Mononuclear cell (primary cell): ENCODE data around the gene PUM1. TPM values are rescaled to one million over a fixed set of nuclear protein-coding genes. Genes with fewer than 3 reads are reported as not detected.
"Not testable (repeated sequence)": the region's sequence is repeated elsewhere in the genome, so short reads cannot be mapped to it uniquely, and the experiment has no call there.

Experiments used
- H3K27me3 ChIP-seq: 2 replicates; pipeline ENCODE4 v1.6.0; 2011; ENCODE audit warnings: low read length, control low read depth; ENCODE audit not compliant: insufficient read depth
- H3K4me1 ChIP-seq: 2 replicates; pipeline ENCODE4 v1.5.1; 2011; ENCODE audit warnings: mild to moderate bottlenecking, low read length, control low read depth; ENCODE audit not compliant: insufficient read depth
- H3K4me3 ChIP-seq: 2 replicates; pipeline ENCODE4 v1.5.1; 2011; ENCODE audit warnings: mild to moderate bottlenecking, low read length, moderate library complexity
- H3K9me3 ChIP-seq: 2 replicates; pipeline ENCODE4 v1.5.1; 2011; ENCODE audit warnings: low read depth, mild to moderate bottlenecking, control low read depth, low read length
- total RNA-seq: library from RNA; depleted of rRNA; stranded (reverse); fragments of >200 nt; gene quantifications from one replicate; pipeline ENCODE4 v1.2.3, GENCODE V29; 2012

Gene PUM1
- total RNA-seq, 1 donor, result 154 TPM

DNA sequence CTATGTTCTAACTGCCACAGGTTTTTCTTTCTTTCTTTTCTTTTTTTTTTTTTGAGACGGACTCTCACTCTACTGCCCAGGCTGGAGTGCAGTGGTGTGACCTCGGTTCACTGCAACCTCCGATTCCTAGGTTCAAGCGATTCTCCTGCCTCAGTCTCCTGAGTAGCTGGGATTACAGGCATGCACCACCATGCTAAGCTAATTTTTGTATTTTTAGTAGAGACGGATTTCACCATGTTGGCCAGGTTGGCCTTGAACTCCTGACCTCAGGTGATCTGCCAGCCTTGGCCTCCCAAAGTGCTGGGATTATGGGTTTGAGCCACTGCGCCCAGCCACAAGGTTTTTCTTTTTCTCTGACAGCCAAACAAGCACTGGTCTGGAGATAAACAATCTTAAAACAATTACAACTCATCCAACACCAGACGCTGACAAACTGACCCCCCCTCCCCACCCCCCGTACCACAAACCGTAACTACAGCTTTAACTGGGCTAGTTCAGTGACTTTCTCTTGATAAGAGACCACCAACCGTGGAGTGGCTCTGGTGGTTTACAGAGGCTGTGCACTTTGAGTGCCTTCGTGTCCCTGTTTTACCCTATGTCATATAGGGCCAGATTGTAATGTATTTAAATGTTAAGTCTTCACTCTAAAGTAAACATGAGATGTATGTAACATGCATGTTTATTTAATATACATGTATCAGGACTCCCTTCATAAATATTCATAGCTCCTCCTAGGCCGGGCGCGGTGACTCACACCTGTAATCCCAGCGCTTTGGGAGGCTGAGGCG, 19.5 kb upstream of the PUM1 start:
- Histone ChIP-seq H3K9me3 (no peaks in the 10 kb centered on the region), H3K4me1 (no peaks in the 10 kb centered on the region), H3K27me3 (no peaks in the 10 kb centered on the region), H3K4me3 (no peak overlapping the region)

DNA sequence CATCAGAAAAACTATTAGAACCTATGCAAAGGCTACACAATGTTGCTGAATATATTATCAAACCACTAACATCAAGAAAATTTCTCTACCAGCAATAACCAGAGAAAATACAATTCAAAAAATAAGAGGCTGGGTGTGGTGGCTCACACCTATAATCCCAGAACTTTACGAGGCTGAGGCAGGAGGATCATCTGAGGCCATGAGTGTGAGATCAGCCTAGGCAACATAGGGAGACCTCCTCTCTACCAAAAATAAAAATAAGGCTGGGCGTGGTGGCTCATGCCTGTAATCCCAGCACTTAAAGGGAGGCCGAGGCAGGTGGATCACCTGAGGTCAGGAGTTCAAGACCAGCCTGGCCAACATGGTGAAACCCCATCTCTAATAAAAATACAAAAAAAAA, 16.9 kb upstream of the PUM1 start:
- Histone ChIP-seq H3K9me3 (no peaks in the 10 kb centered on the region), H3K4me1 (no peaks in the 10 kb centered on the region), H3K27me3 (no peaks in the 10 kb centered on the region), H3K4me3 (no peak overlapping the region)

DNA sequence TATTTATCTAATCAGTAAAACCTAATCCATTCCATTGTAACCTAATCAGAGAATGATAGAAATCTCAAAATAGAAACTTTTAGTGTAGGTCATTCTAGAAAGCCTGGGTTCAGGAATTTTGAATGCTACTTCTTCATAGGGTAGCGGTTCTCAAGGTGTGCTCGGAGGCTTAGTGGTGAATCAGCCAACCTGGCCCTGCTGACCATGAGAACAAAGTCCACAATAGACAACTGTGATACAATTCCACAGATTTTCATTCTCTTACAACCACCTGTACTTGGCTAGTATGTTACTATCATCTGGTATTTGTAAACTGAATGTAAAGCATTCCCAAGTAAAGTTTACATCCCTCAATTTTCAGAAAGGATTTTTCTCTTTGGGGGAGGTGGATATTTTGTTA, 7.5 kb upstream of the PUM1 start:
- Histone ChIP-seq H3K27me3 (no peaks in the 10 kb centered on the region), H3K9me3 (no peaks in the 10 kb centered on the region), H3K4me3 (no peak overlapping the region), H3K4me1 (no peaks in the 10 kb centered on the region)

DNA sequence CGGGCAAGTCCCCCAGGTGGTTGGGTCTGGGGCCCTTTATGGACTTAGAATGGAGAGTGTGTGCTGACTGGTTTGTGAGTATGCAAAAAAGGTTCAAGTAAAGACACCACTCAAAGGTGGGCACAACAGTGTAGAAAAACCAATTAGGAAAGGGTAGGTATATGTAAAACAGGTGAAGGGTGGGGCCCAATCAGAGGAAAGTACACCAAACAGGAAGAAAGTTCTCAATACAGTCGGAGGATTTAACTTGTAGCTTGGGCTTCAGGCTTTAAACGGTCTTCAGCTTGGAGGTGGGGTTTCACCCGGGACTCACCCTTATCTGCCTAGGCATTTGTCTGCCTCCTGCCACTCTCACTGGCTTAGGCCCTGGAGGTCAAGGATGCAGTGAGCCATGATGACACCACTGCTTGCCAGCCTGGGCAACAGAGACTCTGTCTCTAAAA, 6.8 kb upstream of the PUM1 start:
- Histone ChIP-seq H3K4me3 (no peak overlapping the region), H3K9me3 (no peaks in the 10 kb centered on the region), H3K27me3 (no peaks in the 10 kb centered on the region), H3K4me1 (no peaks in the 10 kb centered on the region)

DNA sequence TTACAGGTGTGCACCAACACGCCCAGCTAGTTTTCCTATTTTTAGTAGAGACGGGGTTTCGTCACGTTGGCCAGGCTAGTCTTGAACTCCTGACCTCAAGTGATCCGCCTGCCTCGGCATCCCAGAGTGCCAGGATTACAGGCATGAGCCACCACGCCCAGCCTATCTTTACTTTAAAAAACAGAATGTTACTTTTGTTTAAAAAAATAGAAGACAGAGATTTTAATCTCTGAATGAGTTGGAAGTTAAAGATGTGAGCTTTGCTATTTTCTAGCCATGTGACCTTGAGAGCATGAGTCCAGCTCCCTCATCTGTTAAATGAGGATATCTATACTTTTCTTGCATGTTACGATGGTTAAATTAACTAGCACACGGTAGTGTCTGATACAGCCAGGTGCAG, 3.9 kb upstream of the PUM1 start:
- Histone ChIP-seq H3K4me1 (no peaks in the 10 kb centered on the region), H3K4me3 (no peak overlapping the region), H3K27me3 (no peaks in the 10 kb centered on the region), H3K9me3 (no peaks in the 10 kb centered on the region)

DNA sequence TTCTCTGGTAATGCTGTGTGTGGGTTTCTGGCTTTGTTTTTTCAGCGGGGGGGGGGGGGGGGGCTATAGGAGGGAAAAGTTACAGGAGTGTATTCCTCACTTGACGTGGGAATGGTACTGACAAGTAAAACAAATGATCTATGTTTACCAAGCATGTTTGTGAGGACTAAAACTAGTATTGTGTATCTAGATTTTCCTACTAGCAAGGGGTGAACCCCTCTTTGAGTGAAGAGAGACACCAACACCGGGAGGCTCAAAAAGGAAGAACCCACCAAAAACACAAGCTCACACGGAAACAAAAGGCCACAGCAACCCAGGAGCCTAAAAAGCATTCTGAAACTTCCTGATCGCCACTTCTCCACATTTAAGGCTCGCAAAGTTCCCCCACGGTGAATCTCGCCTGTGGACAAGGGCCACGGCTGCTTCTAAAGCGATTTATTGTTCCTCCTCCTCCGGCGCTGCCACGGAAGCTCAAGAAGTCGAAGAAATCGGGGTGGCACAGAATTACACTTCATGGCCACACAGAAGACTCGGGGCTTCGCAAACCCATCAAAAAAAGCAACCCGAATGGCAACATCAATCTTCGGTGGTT, 703 bp downstream of the PUM1 start:
- Histone ChIP-seq H3K4me3 (peak overlapping the region; percentile 97), H3K9me3 (no peaks in the 10 kb centered on the region), H3K4me1 (peaks cover 24% of the 10 kb centered on the region), H3K27me3 (no peaks in the 10 kb centered on the region)

DNA sequence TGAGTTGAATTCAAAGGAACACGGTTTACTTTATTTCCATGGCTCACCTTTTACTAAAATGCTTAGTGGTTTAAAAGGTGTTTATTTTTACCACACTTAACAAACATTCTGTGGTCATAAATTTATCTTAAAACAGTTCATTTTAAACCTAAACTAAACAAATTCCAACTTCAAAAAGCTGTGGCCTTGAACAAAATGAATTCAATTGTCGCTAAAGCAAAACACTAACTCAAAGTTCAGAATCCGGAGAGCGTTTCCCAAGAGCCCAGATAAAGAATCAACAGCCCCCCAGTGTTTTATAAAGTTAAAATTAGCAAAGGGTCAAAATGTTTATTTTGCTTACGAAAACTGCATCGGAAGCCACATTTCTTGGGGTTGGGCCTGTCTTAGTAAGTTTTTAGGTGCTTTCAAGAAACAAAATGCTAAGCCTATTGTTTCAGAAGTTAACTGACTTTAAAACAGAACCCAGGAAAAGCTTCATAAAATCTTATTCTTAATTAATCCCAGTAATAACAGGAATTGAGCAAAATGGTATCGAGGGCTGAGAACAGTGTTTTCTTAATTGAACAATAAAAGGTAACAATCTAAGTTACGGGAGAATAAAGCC, 1.3 kb downstream of the PUM1 start:
- H3K4me1 ChIP-seq, result peaks cover 26% of the 10 kb centered on the region
- H3K9me3 ChIP-seq, result no peaks in the 10 kb centered on the region
- H3K4me3 ChIP-seq, result peak overlapping the region; percentile 97
- H3K27me3 ChIP-seq, result no peaks in the 10 kb centered on the region

DNA sequence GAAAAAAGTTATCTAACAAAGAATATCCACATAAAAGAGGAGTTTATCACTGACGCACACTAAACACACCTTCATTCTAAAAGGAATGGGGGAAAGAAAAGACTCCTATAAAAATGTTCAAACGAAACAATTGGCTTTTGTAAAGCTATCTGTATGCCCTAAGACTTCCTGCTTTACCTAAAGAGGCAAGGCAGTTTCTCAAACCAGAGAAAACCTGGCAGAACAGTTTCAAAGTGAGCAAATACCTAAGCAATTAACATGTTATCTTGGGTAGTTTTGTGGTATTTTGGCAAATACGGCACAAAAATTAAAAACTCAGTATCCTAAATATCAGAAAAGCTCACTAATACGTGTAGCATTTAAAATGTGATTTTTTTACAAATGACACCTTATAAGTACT, 1.9 kb downstream of the PUM1 start:
- H3K4me3 ChIP-seq, result peak overlapping the region; percentile 97
- H3K9me3 ChIP-seq, result no peaks in the 10 kb centered on the region
- peaks cover 30% of the 10 kb centered on the region for H3K4me1 ChIP-seq
- no peaks in the 10 kb centered on the region for H3K27me3 ChIP-seq

DNA sequence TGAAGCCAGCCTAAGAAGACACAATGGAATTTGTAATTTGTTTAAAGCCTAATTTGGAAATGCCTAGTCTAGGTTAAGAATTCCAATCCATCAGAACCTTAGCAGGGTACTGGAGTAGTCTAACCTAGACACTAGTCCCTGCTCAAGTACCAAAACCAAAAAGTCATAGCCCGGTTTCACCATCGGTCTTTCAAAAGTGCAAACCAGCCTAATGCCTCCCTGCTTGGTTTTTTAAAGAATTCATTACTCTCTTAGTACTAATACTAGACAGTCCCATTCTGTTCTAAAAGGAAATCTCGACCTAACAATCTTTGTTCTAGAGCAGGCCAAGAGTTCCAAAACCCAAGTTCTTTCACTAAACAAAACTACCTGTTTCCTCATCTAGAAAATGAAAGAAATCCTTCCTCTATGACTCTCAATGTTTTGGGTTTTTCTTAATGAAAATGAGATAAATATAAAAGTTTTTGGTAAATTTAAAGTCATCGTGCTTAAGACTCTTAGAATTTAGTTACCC, 2.6 kb downstream of the PUM1 start:
- Histone ChIP-seq H3K4me1 (peaks cover 35% of the 10 kb centered on the region), H3K4me3 (no peak overlapping the region), H3K27me3 (no peaks in the 10 kb centered on the region), H3K9me3 (no peaks in the 10 kb centered on the region)

DNA sequence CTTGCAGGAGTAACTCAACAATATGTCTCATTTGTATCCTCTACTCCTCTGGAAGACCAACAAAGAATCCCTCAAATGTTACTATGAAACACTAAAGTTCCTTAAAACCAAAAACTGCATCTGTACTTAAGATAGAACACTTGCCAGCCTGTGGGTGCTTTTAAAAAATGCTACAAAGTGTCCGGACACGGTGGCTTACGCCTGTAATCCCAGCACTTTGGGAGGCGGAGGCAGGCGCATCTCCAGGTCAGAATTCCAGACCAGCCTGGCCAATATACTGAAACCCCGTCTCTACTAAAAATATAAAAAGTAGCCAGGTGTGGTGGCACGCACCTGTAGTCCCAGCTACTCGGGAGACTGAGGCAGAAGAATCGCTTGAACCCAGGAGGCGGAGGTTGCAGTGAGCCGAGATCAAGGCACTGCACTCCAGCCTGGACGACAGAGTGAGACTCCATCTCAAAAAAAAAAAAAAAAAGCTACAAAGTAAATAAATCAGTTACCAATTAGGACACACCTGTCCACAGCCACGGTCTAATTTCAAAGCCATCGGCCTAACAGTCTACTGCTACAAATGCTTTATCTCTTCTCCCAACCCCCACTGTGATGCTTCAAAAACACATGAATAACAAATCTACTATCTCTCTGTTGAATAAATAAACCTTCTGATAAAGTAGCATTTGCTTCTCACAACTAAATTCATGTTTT, 3.2 kb downstream of the PUM1 start:
- not testable (repeated sequence) for H3K9me3 ChIP-seq, H3K4me3 ChIP-seq, H3K27me3 ChIP-seq
- peaks cover 37% of the 10 kb centered on the region for H3K4me1 ChIP-seq

DNA sequence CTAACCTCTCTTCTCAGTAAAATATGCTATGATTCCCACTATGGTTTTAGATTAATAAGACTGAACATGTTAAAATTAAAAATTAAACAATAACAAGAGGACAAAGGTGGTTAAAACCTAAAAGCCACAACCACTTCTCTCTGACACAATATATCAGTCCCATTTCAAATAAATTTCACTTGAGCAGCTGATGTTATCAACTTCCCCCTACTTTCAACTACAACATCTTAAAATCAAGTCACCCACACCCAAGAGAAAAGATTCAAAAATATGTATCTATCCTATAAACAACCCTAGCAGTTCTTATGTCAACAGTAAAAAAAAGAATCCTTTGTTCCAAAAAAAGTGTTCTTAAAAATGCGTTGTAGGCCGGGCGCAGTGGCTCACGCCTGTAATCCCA, 7.5 kb downstream of the PUM1 start:
- Histone ChIP-seq H3K27me3 (no peaks in the 10 kb centered on the region), H3K4me3 (no peak overlapping the region), H3K9me3 (no peaks in the 10 kb centered on the region), H3K4me1 (peaks cover 53% of the 10 kb centered on the region)

DNA sequence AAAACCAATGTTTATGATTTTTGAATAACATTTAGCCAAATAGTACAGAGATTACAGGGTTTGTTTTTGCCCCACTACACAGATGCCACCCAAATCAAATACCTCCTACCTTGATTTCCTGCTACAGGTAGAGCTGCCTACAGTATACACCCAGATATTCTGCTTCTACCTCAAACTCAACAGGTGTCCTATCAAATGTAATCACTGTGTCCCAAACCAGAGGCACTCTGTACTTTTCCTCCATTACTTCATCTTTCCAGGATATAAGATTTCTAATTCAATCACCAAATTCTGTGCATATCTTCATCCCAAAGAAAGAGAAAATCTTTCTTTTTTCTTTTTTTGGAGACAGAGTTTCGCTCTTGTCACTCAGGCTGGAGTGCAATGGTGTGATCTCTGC, 9.6 kb downstream of the PUM1 start:
- peaks cover 37% of the 10 kb centered on the region for H3K4me1 ChIP-seq
- no peak overlapping the region for H3K4me3 ChIP-seq
- H3K9me3 ChIP-seq, result no peaks in the 10 kb centered on the region
- no peaks in the 10 kb centered on the region for H3K27me3 ChIP-seq

DNA sequence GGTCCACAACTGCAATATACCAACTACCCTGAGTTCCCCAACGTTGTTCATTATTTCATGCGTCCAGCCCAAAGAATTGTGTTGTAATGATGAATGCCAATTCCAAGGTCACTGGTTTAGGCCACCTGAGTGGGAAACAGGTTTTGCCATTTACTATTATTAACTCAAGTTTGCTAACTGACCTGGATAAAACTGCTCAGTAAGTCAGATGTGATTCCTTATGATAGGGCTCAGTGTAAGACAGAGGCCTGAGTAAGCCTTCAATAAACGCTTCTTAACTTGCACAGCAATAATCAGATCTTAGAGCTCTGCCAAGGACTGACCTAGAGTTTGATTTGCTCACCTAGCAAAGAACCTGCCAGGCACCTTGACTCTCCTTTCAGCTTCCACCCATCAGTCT, 10.0 kb downstream of the PUM1 start:
- H3K27me3 ChIP-seq, result no peaks in the 10 kb centered on the region
- no peaks in the 10 kb centered on the region for H3K9me3 ChIP-seq
- no peak overlapping the region for H3K4me3 ChIP-seq
- H3K4me1 ChIP-seq, result peaks cover 37% of the 10 kb centered on the region

DNA sequence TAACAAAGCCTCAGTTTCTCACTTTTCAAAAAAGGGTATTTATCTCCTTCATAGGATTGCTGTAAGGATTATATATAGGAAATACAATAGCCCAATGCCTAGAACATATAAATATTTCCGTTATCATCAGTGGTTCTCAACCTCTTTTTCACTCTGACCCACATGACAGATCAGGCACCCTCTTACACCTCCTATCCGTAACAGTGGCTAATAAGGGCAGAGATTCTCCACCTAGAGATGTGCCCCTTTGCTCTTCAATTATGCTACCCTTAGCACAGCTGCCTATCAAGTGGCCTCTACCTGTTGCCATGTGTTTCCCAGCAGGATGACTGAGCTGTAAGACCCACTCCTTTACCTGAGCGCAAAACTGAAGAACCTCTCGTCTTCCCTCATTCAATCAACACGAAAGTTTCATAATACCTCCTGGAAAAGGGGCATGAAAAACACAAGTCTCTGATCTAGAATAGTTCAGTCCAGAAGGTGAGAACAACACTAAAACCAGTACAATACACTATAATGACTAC, 10.5 kb downstream of the PUM1 start:
- no peaks in the 10 kb centered on the region for H3K9me3 ChIP-seq
- no peak overlapping the region for H3K4me3 ChIP-seq
- no peaks in the 10 kb centered on the region for H3K27me3 ChIP-seq
- H3K4me1 ChIP-seq, result peaks cover 37% of the 10 kb centered on the region

DNA sequence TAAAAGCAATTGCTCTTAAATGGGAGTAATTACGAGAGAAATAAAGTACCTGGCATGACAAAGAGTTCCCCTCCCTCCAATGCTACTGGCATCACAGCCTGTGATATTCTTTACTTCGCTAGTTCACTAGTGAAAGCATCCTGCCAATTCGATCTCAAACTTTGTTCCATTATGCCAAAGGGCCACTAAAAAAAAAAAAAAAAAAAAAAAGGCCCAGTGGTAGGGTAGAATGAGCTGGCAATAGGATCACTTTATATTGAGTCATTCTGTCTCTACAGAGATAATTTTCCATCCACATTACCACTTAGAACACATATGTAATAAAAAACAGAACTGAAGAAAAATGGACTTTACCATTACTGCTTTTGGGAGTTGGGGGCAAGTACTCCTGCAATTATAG, 11.2 kb downstream of the PUM1 start:
- no peaks in the 10 kb centered on the region for H3K27me3 ChIP-seq
- H3K4me1 ChIP-seq, result peaks cover 39% of the 10 kb centered on the region
- H3K9me3 ChIP-seq, result no peaks in the 10 kb centered on the region
- H3K4me3 ChIP-seq, result no peak overlapping the region
